Adipose tissue (tissue), 3 donors: ENCODE data around the gene RPL31. TPM values are rescaled to one million over a fixed set of nuclear protein-coding genes. Genes with fewer than 3 reads are reported as not detected.

Source experiments
- H3K27ac ChIP-seq: one replicate; pipeline ENCODE4 v1.5.1; 2013; ENCODE audit warnings: low read depth, low read length
- WGBS, 3 donors: extraction: QIAGEN DNeasy Blood & Tissue Kit; methylation state at CpG; one replicate each; pipeline ENCODE4 v1.1.7; 2013; 5-methylcytosine and 5-hydroxymethylcytosine counted together
- polyA plus RNA-seq, 3 donors: library from polyadenylated mRNA; stranded (reverse); fragments of 200-250 nt; gene quantifications; one replicate each; pipeline ENCODE4 v1.2.3, GENCODE V29; 2013
- donor health status: healthy with polysubstance abuse.
- donor health status: Bipolar disorder and iron deficiency.
- donor health status: healthy.

Gene RPL31
- polyA plus RNA-seq = 1,000 to 10,000 TPM; 3,599 to 7,151 (median 5,339) TPM

DNA sequence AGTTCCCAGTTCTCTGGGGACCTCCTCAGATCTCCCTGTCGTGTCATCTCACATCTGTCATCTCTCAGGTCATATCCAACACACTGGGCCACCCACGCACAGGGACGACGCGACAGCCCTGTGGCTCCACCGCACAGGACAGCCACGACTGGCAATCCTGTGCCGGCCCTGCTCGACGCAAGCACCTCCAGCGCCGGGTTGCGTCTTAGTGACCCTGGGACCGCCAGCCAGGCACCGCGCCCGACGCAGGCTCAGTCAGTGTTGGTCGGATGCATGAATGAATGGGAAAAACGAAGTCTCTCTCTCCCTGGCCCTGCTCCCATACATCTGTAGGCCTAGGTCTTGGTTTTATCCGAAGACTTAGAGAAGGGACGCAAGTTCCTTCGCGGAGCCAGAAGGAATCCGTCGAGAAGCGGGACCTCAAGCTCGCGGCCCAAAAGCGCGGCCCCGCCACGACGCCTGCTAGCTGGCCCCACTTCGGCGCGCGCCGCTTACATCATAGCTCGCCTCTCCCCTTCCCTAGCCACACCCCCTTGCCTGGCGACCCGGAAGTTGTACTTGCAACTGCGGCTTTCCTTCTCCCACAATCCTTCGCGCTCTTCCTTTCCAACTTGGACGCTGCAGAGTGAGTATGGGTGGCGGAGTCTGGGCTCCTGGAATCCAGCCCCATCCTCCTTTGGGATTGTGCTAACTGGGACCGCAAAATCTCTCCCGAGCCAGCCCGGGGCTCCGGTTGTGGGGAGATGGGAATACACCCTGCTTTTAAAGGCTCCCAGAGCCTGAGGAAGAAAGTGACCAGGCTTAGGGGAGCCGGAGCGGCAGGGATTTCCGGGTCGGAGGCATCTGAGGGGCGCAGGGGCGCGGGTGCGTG, at the start of gene RPL31:
TSS of gene RPL31 (plus strand) at position 599 of the 871 bp plus-strand sequence. CDS start 413 bp downstream, outside the sequence.
- H3K27ac ChIP-seq = peak within 1 kb of the TSS; percentile 85
- WGBS, 3 donors = 3 to 5% (median 5%) methylated on average over 59 of the region's 59 CpGs

DNA sequence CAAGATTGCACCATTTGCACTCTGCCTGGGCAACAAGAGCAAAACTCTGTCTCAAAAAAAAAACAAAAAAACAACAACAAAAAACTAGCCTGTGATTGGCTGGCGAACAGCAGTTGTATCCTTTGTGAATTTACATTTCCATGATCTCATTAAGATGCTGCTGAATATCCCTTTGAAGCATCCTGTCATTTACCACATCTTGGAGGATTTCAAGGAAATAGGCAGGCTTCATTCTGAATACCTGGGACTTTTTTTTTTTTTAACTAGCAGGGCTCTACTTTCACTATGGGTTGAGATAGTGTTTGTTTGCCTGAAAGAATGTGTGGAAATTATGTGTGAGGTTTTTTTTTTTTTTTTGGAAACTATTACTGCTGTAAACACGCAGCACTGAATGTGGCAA, 49.6 kb upstream of the RPL31 start:
- 88 to 95% (median 92%) methylated on average over 2 of the region's 2 CpGs for WGBS, 3 donors

DNA sequence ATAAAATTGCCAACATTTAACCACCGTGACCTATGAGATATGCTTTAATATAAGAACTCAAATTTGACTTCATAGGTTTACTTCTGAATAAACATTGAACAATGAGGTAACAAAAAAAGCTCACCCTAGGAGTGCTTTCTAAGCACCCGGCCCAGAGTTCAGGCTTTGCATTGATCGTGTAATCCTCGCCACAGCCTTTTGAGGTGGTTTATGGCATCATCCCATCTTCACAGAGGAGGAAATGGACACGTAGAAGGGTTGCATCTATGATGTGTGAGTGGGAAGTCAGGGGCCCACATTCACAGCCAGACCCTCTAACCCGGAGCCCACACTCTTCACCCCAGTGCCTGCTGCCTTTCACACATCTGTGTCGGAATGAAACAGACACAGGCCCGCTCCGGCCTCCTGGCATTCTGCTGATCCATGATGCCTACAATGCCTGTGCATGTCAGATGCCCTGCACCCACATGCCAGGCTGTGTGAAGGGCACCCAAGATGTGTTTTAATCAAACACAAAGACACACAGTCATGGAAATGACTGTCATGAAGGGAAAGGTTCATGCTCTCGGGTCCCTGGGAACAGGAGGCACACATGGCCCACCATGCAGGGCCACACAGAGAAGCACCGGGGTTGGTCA, 48.6 kb upstream of the RPL31 start:
- H3K27ac ChIP-seq = no peak overlapping the region
- 86 to 92% (median 90%) methylated on average over 11 of the region's 11 CpGs for WGBS, 3 donors

More for the DNA sequence above, 49.6 kb upstream of the RPL31 start:
- no peak overlapping the region for H3K27ac ChIP-seq

DNA sequence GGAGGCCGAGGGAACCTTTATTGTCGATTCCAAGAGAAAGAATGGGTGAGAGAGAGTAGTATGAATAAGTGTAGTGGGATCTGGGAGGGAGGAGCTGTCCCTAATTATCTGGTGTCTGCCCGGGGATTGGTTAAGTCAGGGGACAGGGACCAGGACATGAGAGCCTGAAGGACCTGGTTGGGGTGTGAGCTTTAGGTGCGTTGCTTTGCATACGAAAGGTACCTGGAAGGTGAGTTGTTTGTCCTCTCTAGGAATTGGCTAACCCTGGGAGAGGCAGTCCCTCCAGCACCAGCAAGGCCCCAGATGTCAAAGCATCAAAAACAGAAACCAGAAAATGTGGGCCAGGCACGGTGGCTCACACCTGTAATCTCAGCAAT, 48.1 kb upstream of the RPL31 start:
- 64 to 93% (median 79%) methylated on average over 6 of the region's 6 CpGs for WGBS, 3 donors

DNA sequence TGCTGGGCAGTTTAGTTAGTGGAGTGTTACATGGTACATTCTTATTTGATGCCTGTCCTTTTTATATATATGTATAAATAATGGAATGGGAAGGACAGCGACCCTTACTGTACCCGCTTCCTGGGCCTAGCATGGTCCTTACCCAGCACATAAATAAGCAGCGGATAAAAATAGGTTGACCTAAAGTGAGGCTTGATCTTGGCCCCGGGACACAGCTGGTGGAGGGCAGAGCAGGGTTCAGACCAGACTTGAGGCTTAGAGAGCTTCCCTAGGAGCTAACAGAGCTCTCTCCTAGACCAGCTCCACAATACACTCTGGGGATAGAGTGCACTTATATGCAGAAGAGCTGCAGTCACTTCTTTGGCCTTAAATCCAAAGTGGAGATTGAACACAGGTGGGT, 46.9 kb upstream of the RPL31 start:
- no peak overlapping the region for H3K27ac ChIP-seq
- 92 to 98% (median 97%) methylated on average over 4 of the region's 4 CpGs for WGBS, 3 donors

More for the DNA sequence above, 48.1 kb upstream of the RPL31 start:
- H3K27ac ChIP-seq = no peak overlapping the region

DNA sequence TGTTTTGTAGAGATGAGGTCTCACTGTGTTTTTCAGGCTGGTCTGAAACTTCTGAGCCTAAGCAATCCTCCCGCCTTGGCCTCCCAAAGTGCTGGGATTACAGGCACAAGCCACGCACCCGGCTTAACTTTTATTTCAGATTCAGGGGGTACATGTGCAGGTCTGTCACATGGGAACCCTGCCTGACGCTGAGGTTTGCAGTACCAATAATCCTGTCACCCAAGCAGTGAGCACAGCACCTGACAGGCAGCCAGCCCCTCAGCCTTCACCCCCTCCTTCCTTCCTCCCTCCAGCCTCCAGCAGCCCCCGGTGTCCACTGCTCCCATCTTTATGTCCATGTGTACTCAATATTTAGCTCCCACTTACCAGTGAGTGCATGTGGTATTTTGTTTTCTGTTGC, 46.0 kb upstream of the RPL31 start:
- no peak overlapping the region for H3K27ac ChIP-seq
- WGBS, 3 donors = 95 to 99% (median 97%) methylated on average over 5 of the region's 5 CpGs

DNA sequence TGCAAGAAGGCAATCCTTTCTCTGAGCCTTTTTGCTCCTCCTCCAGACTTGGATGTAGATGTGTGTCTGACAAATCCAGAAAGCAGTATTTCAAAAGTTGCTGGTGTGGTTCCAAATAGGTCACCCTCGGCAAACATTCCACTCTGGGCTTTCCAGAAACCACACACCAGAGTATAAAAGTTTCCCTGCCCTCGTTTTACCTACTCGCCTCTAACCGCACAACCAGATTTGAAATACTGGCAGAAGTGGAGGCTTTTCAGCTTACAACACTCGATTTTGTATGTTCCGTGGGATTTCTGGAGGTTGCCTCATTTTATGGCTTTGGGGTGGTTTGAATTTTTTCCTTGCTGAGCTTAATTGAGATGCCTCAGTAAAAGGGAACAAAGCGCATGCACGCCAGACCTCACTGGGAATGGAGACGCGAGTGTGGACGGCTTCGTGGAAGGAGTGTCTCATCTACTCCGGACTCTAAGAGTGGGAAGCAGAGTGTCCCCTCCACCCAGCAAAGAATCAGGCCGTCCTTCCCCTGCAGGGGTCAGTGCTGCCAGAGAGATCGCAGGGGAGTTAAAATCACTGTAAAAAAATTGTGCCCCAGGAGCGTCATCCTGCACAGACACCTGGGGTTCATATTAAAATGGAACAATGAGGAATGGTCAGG, 44.0 kb upstream of the RPL31 start:
- WGBS, 3 donors = 54 to 68% (median 60%) methylated on average over 16 of the region's 16 CpGs
- H3K27ac ChIP-seq = no peak overlapping the region

DNA sequence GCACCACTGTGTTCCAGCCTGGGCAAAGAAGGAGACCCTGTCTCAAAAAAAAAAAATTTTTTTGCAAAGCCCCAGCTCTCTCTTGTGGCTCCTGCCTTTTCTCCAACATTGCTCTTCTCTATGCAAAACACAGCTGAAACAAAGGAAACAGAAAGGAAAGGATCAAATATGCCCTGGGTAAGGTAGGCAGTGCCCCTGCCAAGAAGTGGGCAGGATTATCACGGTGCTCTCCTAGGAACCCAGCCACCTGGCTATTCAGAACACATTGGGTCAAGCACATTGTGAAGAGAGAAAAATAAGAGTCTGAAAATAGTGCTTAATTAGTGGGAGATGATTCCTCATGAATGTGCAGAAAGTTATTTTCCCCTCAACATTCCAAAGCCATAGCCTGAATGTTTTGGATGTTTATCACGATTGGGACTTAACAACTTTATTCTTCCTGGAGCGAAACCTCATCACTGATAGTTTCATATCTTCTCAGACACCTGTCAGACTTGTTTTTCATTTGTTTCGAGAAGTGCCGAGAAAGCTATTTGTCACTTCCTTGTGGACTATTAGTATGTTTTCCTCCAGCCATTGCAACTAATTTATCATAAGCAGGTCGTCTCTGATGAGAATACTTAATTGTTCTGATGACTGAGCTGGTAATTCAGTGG, 42.7 kb upstream of the RPL31 start:
- H3K27ac ChIP-seq = no peak overlapping the region
- WGBS, 3 donors = 44 to 47% (median 44%) methylated on average over 6 of the region's 6 CpGs

DNA sequence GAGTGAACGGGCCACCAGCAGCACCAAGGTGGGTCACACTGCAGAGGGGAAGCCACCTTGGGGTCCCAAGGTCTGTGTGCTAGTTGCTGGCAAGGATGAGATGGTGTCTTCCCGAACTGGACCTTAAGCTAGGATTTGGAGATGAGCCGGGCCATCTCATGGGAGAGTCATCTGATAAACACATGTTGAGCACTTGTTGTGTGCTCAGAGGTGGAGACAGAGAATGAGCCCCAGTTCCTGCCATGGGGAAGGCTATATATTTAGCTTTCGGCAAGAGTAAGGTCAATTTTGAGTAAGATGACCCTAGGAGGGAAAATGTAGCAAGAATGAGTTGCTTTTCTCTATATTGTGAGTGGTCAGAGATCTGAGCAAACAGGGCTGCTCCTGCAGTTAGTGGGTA, 41.4 kb upstream of the RPL31 start:
- H3K27ac ChIP-seq = no peak overlapping the region
- WGBS, 3 donors = 84 to 94% (median 91%) methylated on average over 4 of the region's 4 CpGs

DNA sequence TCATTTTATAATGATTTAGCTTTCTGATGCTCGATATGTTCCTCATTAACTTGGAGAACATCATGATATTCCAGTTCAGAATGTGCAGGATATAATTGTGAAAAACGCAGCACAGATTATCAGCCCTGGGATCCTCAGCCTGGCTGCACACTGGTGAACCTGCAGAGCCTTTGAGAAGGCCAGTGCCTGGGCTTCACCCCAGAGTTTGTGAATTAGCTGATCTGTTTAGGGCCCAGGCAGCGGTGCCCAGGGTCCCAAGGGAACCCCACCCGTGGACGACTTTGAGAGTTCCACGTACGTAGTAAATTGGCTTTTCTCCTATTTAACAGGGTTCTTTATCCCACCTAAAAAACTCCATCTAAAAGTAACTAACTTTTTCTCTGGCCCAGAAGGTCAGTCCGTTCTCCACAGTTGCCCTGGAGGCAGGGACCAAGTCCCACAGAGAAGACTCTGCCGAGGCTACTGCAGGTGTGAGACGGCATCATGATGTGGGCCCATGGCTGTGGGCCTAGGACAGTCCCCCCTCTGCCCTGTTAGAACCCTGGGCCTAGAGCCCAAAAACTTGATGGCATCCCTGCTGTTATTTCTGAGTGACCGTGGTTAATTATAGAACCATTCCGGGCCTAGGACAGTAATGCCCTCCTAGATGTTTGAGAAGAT, 39.6 kb upstream of the RPL31 start:
- 78 to 89% (median 81%) methylated on average over 12 of the region's 12 CpGs for WGBS, 3 donors
- H3K27ac ChIP-seq = no peak overlapping the region

DNA sequence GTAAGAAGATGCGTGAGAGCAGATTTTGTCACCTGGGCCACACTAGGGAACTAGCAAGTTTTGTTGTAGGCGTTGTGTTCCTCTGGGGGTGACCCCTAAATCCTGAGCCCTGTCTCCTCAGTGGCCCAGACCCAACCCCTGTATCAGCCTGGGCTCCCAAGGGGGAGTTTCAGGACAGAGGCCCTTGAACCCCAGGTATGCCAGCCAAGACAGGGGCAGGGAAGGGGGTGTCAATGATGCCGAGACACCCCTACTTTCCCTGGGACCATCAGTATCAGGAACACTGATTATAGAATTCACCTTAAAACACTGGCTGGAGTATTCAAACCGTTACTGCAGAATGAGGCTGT, 39.1 kb upstream of the RPL31 start:
- no peak overlapping the region for H3K27ac ChIP-seq
- 91 to 95% (median 95%) methylated on average over 4 of the region's 4 CpGs for WGBS, 3 donors

DNA sequence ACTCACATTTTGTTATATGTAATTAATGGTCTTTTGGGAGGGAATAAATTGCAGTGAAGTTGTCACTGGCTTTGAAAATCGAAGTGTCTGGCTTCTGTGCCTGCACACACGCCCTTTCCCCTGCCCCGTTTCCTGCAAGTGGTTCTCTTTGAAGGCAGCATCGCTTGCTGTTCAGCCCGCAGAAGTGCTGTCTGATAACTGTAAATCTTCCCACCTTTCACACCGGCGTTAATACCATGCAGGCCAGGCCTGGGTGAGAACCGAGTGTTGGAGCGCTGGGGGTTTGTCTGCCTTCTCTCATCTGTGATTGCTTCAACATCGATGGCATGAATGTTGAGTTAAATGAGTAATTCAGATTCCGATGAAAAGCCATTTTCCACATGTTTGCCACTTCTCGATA, 37.9 kb upstream of the RPL31 start:
- WGBS, 3 donors = 75 to 93% (median 80%) methylated on average over 12 of the region's 12 CpGs
- H3K27ac ChIP-seq = no peak overlapping the region

DNA sequence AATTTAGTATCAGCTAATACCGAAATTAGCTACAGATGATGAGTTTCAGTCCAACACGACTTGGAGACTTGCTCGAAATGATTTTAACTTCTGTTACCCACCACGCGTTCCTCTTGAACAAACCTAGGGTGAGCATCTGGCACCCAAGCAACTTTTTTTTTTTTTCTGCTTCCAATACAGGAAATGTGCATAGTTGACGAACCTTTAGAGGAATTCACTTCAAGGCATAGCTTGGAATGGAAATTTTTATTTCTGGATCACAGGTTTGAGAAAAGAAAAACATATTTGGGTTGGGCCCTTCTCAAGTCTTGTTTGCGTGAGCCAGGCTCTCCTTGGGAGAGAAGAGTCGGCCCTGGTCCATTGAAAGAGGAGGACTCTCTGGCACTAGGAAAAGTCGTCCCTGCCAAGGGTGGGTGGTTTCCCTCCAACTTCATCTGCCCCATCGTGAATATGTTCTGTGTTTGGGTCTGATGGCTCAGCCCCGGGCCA, 37.4 kb upstream of the RPL31 start:
- WGBS, 3 donors = 73 to 85% (median 76%) methylated on average over 11 of the region's 11 CpGs
- H3K27ac ChIP-seq = no peak overlapping the region

DNA sequence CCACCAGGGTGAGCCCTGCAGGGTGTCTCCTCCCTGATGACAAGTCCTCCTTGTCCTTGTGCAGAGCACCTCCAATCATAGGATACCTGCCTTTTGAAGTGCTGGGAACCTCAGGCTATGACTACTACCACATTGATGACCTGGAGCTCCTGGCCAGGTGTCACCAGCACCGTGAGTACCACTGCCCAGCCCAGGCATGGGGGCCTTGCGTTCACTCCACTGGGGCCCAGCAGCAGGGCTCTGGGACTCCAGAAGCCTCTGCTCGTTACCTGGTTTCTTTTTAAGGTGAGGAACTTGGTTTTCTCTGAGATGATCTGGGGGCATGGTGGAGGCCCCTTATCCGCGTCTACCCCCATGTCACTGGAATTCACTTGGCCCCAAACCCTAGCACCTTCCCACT, 36.5 kb upstream of the RPL31 start:
- WGBS, 3 donors = 92 to 98% (median 94%) methylated on average over 5 of the region's 5 CpGs
- no peak overlapping the region for H3K27ac ChIP-seq

DNA sequence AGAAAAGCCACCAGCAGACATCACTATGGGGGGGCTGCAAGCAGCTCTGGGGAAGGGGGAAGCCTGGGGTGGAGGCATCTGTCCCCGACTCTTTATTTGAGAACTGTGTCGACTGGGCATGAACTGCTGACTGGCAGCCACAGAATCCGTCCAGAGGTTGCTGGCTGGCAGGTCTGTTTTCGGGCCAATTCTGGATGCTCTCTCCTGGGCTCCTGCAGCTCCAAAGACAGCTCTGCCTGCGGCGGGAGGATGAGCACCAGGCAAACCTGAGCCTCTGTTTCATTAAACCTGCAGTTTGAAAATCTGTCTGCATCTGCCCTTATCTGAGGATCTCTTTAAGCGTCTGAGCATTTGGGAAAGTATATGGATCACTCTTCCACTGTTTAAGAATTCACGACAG, 34.4 kb upstream of the RPL31 start:
- 91 to 93% (median 91%) methylated on average over 8 of the region's 8 CpGs for whole genome bisulfite sequencing, 3 donors
- H3K27ac ChIP-seq = no peak overlapping the region

DNA sequence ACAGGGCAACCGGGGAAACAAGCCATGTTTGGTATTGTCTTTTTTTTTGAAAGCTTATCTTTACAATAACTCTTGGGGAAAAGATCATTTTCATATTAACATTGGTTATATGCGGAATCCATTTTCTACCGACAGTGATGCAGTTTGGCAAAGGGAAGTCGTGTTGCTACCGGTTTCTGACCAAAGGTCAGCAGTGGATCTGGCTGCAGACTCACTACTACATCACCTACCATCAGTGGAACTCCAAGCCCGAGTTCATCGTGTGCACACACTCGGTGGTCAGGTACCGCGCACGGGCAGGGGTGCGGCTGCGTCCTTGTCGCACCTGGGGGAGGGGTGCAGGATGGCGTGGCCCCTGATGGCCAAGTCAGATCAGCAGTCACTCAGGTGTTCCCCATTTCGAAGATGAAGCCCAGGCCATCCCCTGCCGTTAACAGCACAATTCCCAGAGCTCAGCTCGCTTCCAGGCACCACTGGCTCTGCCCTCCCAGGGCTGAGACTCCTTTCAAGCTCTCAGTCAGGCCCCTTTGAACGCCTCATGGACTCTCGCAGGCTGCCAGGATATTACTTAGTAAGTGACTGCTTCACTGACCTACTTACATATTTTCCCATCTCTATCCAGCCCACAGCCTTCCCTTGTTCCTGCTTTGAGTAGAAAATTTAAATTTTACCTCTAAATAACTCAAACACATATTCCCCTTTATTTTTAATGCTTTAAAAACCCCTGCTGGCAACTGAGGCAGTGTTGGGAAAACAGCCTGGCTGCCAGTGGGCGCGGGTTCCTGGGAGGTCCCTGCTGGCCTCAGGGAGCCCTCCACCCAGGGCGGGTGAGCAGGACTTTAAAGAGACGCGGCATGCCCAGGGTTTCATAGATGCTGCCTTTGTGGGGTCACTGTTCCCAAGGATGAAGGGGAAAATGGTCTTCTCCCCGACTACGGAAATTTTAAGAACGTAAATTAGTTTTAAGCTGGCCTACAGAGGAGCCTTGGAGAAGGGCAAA, 33.6 kb upstream of the RPL31 start:
- no peak overlapping the region for H3K27ac ChIP-seq
- 90 to 93% (median 91%) methylated on average over 28 of the region's 28 CpGs for WGBS, 3 donors

DNA sequence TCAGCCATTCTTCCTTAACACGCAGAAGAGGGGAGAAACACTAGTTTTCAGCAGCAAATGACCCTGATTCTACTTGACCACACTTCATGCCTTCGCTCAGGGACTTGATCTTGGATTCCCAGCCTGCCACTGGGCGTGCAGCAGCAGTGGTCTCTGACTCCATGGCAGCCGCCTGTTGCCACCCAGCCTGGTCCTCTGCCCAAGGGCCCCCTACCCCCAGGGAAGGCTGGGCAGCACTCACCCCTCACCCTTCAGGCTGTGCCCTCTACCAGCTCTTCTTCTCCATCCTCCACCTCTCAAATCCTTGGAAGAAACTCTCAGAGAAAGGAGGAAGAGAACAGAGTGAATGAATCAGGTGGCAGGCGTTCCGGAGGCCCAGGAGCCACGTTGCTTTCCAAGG, 32.1 kb upstream of the RPL31 start:
- no peak overlapping the region for H3K27ac ChIP-seq
- 92 to 97% (median 94%) methylated on average over 7 of the region's 7 CpGs for WGBS, 3 donors
